HCT116 (cell line): ENCODE measurements around the gene SULT1B1. TPM values are rescaled to one million over a fixed set of nuclear protein-coding genes. Genes with fewer than 3 reads are reported as not detected.

Experiments used
- ATAC-seq: fragments of 200-7000 bp; cut with Tn5 transposase; 2 replicates; pipeline ENCODE4 v1.9.1; 2020; ENCODE audit warnings: mild to moderate bottlenecking, moderate library complexity
- BruUV-seq: library from RNA; stranded (reverse); fragments of 400-500 nt; replicated peaks from 2 replicates; lab custom pipeline; 2021; lab: Mats Ljungman, UMichigan
- CTCF ChIA-PET: fragments of 300-600 bp; sonication (Branson Sonifier 250); formaldehyde crosslinking; loops from one replicate; lab custom pipeline; 2021; ENCODE audit warnings: antibody characterized with exemption; lab: Charles Lee
- POLR2A ChIA-PET: fragments of 300-600, 350-600 bp; sonication (Branson Sonifier 250); formaldehyde crosslinking; loops from one replicate; lab custom pipeline; 2021; ENCODE audit warnings: antibody characterized with exemption; lab: Charles Lee
- RAD21 ChIA-PET, 2 experiments: fragments of 300-600 bp; sonication (Branson Sonifier 250); formaldehyde crosslinking; loops; one replicate each; lab custom pipeline; 2023; ENCODE audit warnings: low total read pairs in 2 of 2; ENCODE audit not compliant: uncharacterized antibody in 2 of 2, unreplicated experiment in 2 of 2, low non-redundant PET in 1 of 2; lab: Charles Lee
- DNase-seq: peaks from one replicate; pipeline ENCODE4 v3.0.0-alpha.2; 2010; ENCODE audit warnings: low read depth, low spot score
- H2AFZ ChIP-seq: fragments of 200-600 bp; shearing (Covaris generic), sonication (generic); 2 replicates; pipeline ENCODE4 v1.6.1; 2017; ENCODE audit warnings: low read depth, mixed run types, mixed read lengths, antibody characterized with exemption, low read length; ENCODE audit not compliant: poor library complexity, severe bottlenecking
- H3K27ac ChIP-seq: 2 replicates; pipeline ENCODE4 v1.5.1; 2012; ENCODE audit warnings: low read depth, low read length
- H3K27me3 ChIP-seq: fragments of 200-600 bp; sonication (generic); 2 replicates; pipeline ENCODE4 v1.6.1; 2016; ENCODE audit warnings: mixed run types, low read length, mixed read lengths; ENCODE audit not compliant: insufficient read depth
- H3K36me3 ChIP-seq, 2 experiments: fragments of 200-500 bp in 1 of 2; fragments of 200-600 bp in 1 of 2; sonication (Bioruptor generic) in 1 of 2; sonication (generic) in 1 of 2; 2 replicates each; pipeline versions ENCODE4 v1.5.1 to v1.6.1; 2014 to 2016; ENCODE audit warnings: low read length in 2 of 2, inconsistent platforms in 1 of 2, mixed read lengths in 1 of 2, mixed run types in 1 of 2; ENCODE audit not compliant: insufficient read depth in 2 of 2, control insufficient read depth in 1 of 2
- H3K4me1 ChIP-seq, 2 experiments: fragments of 200-600 bp in 1 of 2; sonication (generic) in 1 of 2; 2 replicates each; pipeline versions ENCODE4 v1.5.1 to v1.6.1; 2012 to 2017; ENCODE audit warnings: low read length in 2 of 2, inconsistent platforms in 1 of 2, mild to moderate bottlenecking in 1 of 2, mixed read lengths in 1 of 2, mixed run types in 1 of 2, moderate library complexity in 1 of 2; ENCODE audit not compliant: insufficient read depth in 2 of 2, control insufficient read depth in 1 of 2
- H3K4me2 ChIP-seq: fragments of 200-600 bp; sonication (generic); 2 replicates; pipeline ENCODE4 v1.6.1; 2017; ENCODE audit warnings: mixed run types, low read length, mixed read lengths
- H3K4me3 ChIP-seq, 2 experiments: fragments of 200-600 bp in 1 of 2; sonication (generic) in 1 of 2; replicated peaks in 1 of 2; 2 replicates each; pipeline ENCODE4 v1.5.1; 2011 to 2016; ENCODE audit warnings: low read length in 2 of 2, control low read depth in 1 of 2, low read depth in 1 of 2, mild to moderate bottlenecking in 1 of 2, mixed read lengths in 1 of 2, mixed run types in 1 of 2
- H3K79me2 ChIP-seq: fragments of 200-600 bp; sonication (generic); 2 replicates; pipeline ENCODE4 v1.6.1; 2017; ENCODE audit warnings: mild to moderate bottlenecking, mixed run types, low read length, moderate library complexity, mixed read lengths; ENCODE audit not compliant: insufficient read depth
- H3K9ac ChIP-seq: fragments of 200-600 bp; sonication (generic); 2 replicates; pipeline ENCODE4 v1.6.1; 2016; ENCODE audit warnings: low read length, mixed read lengths
- H3K9me2 ChIP-seq: fragments of 200-600 bp; sonication (generic), shearing (Covaris generic); 2 replicates; pipeline ENCODE4 v1.6.1; 2017; ENCODE audit warnings: mixed run types, mild to moderate bottlenecking, moderate library complexity; ENCODE audit not compliant: insufficient read depth
- H3K9me3 ChIP-seq, 2 experiments: fragments of 200-500 bp in 1 of 2; fragments of 200-600 bp in 1 of 2; sonication (Bioruptor generic) in 1 of 2; sonication (generic) in 1 of 2; 2 replicates each; pipeline ENCODE4 v1.6.1; 2014 to 2017; ENCODE audit warnings: low read length in 2 of 2, mixed read lengths in 2 of 2, inconsistent platforms in 1 of 2, low read depth in 1 of 2, mild to moderate bottlenecking in 1 of 2, mixed run types in 1 of 2, moderate library complexity in 1 of 2; ENCODE audit not compliant: control insufficient read depth in 1 of 2, insufficient read depth in 1 of 2
- H4K20me1 ChIP-seq: fragments of 200-600 bp; sonication (generic), shearing (Covaris generic); 2 replicates; pipeline ENCODE4 v1.6.1; 2017; ENCODE audit warnings: mixed run types, mild to moderate bottlenecking, moderate library complexity; ENCODE audit not compliant: insufficient read depth
- ATF3 ChIP-seq: IDR thresholded peaks from 2 replicates; pipeline ENCODE4 v1.6.1; 2012
- CBX3 ChIP-seq: IDR thresholded peaks from 2 replicates; pipeline ENCODE4 v1.6.1; 2012; ENCODE audit warnings: low read depth
- CEBPB ChIP-seq: IDR thresholded peaks from 2 replicates; pipeline ENCODE4 v1.6.1; 2012; ENCODE audit warnings: low read depth
- CTCF ChIP-seq, 3 experiments: fragments of 200-600 bp in 1 of 3; sonication (generic) in 1 of 3; IDR thresholded peaks in 2 of 3; conservative IDR thresholded peaks in 1 of 3; 2 replicates each; pipeline ENCODE4 v1.5.1; 2012 to 2017; ENCODE audit warnings: low read depth in 2 of 3, low read length in 2 of 3, antibody characterized with exemption in 1 of 3, borderline replicate concordance in 1 of 3, control low read depth in 1 of 3, mild to moderate bottlenecking in 1 of 3, mixed read lengths in 1 of 3, mixed run types in 1 of 3, moderate library complexity in 1 of 3; ENCODE audit not compliant: insufficient read depth in 1 of 3
- ELF1 ChIP-seq: IDR thresholded peaks from 2 replicates; pipeline ENCODE4 v1.6.1; 2012; ENCODE audit warnings: low read depth, borderline replicate concordance
- EZH2phosphoT487 ChIP-seq: fragments of 200-600 bp; IDR thresholded peaks from 2 replicates; pipeline ENCODE4 v1.6.1; 2018; ENCODE audit warnings: antibody characterized with exemption, borderline replicate concordance
- MAX ChIP-seq: IDR thresholded peaks from 2 replicates; pipeline ENCODE4 v1.6.1; 2012
- POLR2AphosphoS5 ChIP-seq: IDR thresholded peaks from 2 replicates; pipeline ENCODE4 v1.6.1; 2011; ENCODE audit warnings: mild to moderate bottlenecking, low read depth, low read length, moderate library complexity
- RAD21 ChIP-seq: IDR thresholded peaks from 2 replicates; pipeline ENCODE4 v1.6.1; 2012; ENCODE audit warnings: low read depth, mild to moderate bottlenecking
- SIN3A ChIP-seq: IDR thresholded peaks from 2 replicates; pipeline ENCODE4 v1.6.1; 2012; ENCODE audit warnings: low read depth
- ZBTB33 ChIP-seq: IDR thresholded peaks from 2 replicates; pipeline ENCODE4 v1.6.1; 2011; ENCODE audit warnings: mild to moderate bottlenecking, low read length, moderate library complexity; ENCODE audit not compliant: insufficient replicate concordance; ENCODE audit errors: extremely low read depth
- ZNF274 ChIP-seq: fragments of 200-500 bp; sonication (Bioruptor generic); IDR thresholded peaks from 2 replicates; pipeline ENCODE4 v1.6.1; 2014; ENCODE audit warnings: mild to moderate bottlenecking, low read depth, low read length, inconsistent platforms
- intact Hi-C: fragments of 100-400 bp; cut with micrococcal nuclease; formaldehyde crosslinking; loops from 2 replicates; pipeline ENCODE4 v1.10.0; 2022
- total RNA-seq: library from RNA; stranded (reverse); gene quantifications from one replicate; pipeline ENCODE4 v1.2.1, GENCODE V29; 2021; ENCODE audit not compliant: unreplicated experiment

SULT1B1 gene
- total RNA-seq, 1 experiment from 2014 or later: 0.10 TPM

GRCh38 chr4:69708211-69708610 lies 52.2 kb downstream of the SULT1B1 start:
- no peak for ATAC-seq
- TF ChIP-seq MAX: no peak
- no peak for TF ChIP-seq CEBPB
- no peak for TF ChIP-seq EZH2phosphoT487
- TF ChIP-seq CTCF (IDR thresholded peaks at IDR 0.05 in 2 of 3, conservative IDR thresholded peaks at IDR 0.05 in 1 of 3; ENCODE audit: borderline replicate concordance in 1 of 3, insufficient read depth in 1 of 3, low read depth in 2 of 3, low read length in 2 of 3): no peak
- Histone ChIP-seq H3K27me3 (no peaks in the 10 kb centered on the region), H3K36me3 (no peaks in the 10 kb centered on the region), H3K4me1 (no peaks in the 10 kb centered on the region), H3K79me2 (no peaks in the 10 kb centered on the region), H3K4me2 (no peak overlapping the region), H3K4me3 (no peak overlapping the region), H3K9me2 (no peaks in the 10 kb centered on the region), H4K20me1 (no peaks in the 10 kb centered on the region), H3K9ac (no peak overlapping the region), H3K9me3 (no peaks in the 10 kb centered on the region), H2AFZ (no peak overlapping the region), H3K27ac (no peak overlapping the region)
- intact Hi-C loops: no loop called here
- ChIA-PET CTCF (no interaction called here), RAD21 (no interaction called here), POLR2A (no interaction called here)
- BruUV-seq: no TSS peak
- no peak for DNase-seq

GRCh38 chr4:69707807-69708206 lies 52.6 kb downstream of the SULT1B1 start:
- DNase-seq (no peak), ATAC-seq (no peak)
- BruUV-seq: no TSS peak
- no peak overlapping the region for H3K9ac ChIP-seq
- no peaks in the 10 kb centered on the region for H3K27me3 ChIP-seq
- H3K27ac ChIP-seq: no peak overlapping the region
- H2AFZ ChIP-seq: no peak overlapping the region
- no peaks in the 10 kb centered on the region for H3K36me3 ChIP-seq
- no peaks in the 10 kb centered on the region for H4K20me1 ChIP-seq
- intact Hi-C loops: no loop called here
- ChIA-PET RAD21 (no interaction called here), POLR2A (no interaction called here), CTCF (no interaction called here)
- no peaks in the 10 kb centered on the region for H3K4me1 ChIP-seq
- no peaks in the 10 kb centered on the region for H3K9me3 ChIP-seq
- H3K79me2 ChIP-seq: no peaks in the 10 kb centered on the region
- H3K4me3 ChIP-seq: no peak overlapping the region
- no peak overlapping the region for H3K4me2 ChIP-seq
- H3K9me2 ChIP-seq: no peaks in the 10 kb centered on the region
- TF ChIP-seq CBX3: no peak
- no peak for TF ChIP-seq ATF3
- TF ChIP-seq ZNF274: no peak
- no peak for TF ChIP-seq CTCF (IDR thresholded peaks at IDR 0.05 in 2 of 3, conservative IDR thresholded peaks at IDR 0.05 in 1 of 3; ENCODE audit: borderline replicate concordance in 1 of 3, insufficient read depth in 1 of 3, low read depth in 2 of 3, low read length in 2 of 3)
- no peak for TF ChIP-seq CEBPB
- TF ChIP-seq ZBTB33: no peak
- TF ChIP-seq ELF1: no peak
- TF ChIP-seq POLR2AphosphoS5: no peak
- no peak for TF ChIP-seq RAD21
- no peak for TF ChIP-seq SIN3A
